SK-MEL-5 (cell line): Measurements from ENCODE around the gene ENTPD6. TPM values are rescaled to one million over a fixed set of nuclear protein-coding genes. Genes with fewer than 3 reads are reported as not detected.
"Not testable (repeated sequence)": the region's sequence is repeated elsewhere in the genome, so short reads cannot be mapped to it uniquely, and the experiment has no call there.

ENCODE experiments used
- DNase-seq: peaks from one replicate; pipeline ENCODE4 v3.0.0-alpha.2; 2016; ENCODE audit warnings: low read depth, low spot score
- in situ Hi-C: cut with HindIII; loops from 2 replicates; pipeline ENCODE4 v1.10.0; 2016; ENCODE audit warnings: low sequenced_read_pairs, high pct_unique_total_duplicates, low pct_unique_long_range_greater_than_20kb
- total RNA-seq: library from RNA; depleted of rRNA; stranded (reverse); fragments of >200 nt; shearing (Covaris generic); gene quantifications from 2 replicates; pipeline ENCODE4 v1.2.3, GENCODE V29; 2014

ENTPD6 gene
- total RNA-seq, 1 experiment from 2014 or later: 236 TPM

- in situ Hi-C loops: no loop called here
- DNase-seq: no peak
Measured at GRCh38 chr20:25229486-25230165, 34.1 kb downstream of the ENTPD6 start.

DNA sequence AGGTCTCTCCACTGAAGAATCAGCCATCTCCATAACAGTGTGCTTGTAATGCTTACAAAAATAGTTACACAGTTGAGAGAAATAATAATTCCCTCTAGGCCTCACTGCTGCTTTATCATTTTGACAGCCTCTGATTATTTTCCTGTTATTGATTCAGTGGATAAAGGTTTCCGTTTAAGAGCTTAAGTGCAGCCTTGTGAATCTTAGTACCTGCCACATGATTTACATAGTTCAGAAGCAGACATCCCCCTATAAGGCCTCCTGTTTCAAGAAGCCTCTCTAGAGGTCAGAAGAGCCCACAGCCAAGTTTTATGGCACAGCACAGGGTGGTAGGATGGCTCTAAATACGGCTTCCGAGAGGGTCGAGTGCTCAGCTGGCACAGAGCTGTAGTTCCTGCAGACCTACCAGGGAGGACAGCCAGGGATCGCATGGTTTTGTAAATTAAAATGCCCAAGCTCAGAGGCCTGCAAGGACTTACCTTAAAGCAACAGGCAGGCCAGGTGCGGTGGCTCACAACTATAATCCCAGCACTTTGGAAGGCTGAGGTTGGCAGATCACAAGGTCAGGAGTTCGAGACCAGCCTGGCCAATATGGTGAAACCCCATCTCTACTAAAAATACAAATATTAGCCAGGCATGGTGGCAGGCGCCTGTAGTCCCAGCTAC, 34.8 kb downstream of the ENTPD6 start:
- no peak for DNase-seq
- in situ Hi-C loops: no loop called here

- no peak for DNase-seq
- in situ Hi-C loops: no loop called here
Measured at GRCh38 chr20:25233016-25233772, 37.7 kb downstream of the ENTPD6 start.

GRCh38 chr20:25234009-25234849, 38.7 kb downstream of the ENTPD6 start:
- in situ Hi-C loops, DNase-seq: not testable (repeated sequence)

DNA sequence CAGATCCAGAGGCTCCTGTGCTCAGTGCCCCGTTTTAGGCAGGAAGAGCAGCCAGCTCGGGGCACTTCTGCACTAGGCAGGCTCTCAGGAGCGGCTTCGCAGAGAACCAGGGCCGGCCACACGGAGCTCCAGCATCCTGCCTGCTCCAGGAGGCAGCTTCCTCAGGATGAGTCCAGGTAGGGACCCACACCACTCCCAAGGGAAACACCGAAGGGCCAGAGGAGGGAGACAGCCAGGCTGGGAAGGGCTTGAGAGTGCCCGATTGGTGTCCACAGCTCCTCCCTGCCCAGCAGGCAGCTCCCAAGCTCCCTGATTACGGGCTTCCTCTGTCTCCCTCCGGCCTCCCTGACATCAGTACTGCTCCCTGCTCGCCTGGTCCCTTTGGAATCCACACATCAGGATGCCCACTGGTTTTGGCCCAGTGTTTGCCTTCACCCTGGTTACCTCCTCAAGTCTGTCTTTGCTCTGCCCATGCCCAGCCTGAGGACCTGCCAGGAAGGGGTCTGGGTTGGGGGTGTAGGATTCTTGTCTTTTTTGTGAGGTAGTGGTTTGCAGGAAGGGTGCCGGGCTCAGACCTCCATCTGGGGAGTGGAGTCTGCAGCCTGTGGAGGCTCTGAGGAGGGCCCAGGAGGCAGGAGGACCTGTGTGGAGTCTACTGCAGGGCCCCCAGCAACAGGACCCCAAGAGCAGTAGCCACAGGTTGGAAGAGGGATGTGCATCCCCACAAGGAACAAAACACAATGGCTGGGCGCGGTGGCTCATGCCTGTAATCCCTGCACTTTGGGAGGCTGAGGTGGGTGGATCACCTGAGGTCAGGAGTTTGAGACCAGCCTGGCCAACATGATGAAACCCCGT, 41.2 kb downstream of the ENTPD6 start:
- in situ Hi-C loops: no loop called here
- no peak for DNase-seq

DNA sequence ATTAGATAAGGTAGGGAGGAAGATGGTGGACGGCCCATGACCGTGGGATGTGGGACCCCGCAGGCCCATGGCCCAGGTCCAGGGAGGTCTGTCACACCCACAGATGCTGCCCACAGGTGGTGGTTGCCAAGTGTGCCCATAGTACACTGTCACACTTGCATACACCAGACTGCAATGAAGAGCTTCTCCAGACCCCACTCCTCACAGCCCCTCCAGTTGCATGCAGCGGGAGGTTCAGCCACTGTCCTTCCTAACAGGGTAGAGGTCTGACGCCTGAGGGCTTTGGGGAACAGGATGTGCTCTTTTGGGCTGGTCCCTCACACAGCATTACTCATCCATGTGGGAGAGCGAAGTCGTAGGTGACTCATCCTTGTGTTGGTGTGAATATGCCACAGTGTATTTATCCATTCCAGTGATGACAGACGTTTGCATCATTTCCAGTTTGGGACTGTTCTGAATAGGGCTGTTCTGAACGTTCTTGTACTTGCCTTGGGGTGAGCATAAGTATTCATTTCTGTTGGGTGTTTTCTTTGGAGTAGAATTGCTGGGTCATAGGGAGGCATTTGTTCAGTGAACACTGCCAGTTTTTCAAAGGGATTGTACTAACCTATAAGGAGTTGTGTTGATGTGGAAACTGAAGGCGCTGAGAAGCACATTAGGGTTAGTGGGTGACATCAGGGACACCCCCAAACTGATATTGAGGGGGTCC, 42.3 kb downstream of the ENTPD6 start:
- DNase-seq: peak; percentile 100
- in situ Hi-C loops: no loop called here

- peak; percentile 37 for DNase-seq
- in situ Hi-C loops: no loop called here
Measured at GRCh38 chr20:25238319-25239037, 43.0 kb downstream of the ENTPD6 start.

GRCh38 chr20:25239387-25240370, 44.2 kb downstream of the ENTPD6 start:
- no peak for DNase-seq
- in situ Hi-C loops: no loop called here

GRCh38 chr20:25240851-25241658, 45.5 kb downstream of the ENTPD6 start:
- DNase-seq: peak; percentile 49
- in situ Hi-C loops: not testable (repeated sequence)

DNA sequence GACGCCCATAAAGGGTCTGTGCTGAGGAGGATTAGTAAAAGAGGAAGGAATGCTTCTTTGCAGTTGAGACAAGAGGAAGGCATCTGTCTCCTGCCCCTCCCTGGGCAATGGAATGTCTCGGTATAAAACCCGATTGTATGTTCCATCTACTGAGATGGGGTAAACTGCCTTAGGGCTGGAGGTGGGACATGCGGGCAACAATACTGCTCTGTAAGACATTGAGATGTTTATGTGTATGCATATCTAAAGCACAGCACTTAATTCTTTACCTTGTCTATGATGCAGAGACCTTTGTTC, 46.1 kb downstream of the ENTPD6 start:
- in situ Hi-C loops: not testable (repeated sequence)
- peak; percentile 91 for DNase-seq

GRCh38 chr20:25242231-25242630, 46.7 kb downstream of the ENTPD6 start:
- in situ Hi-C loops: no loop called here
- no peak for DNase-seq

- DNase-seq: no peak
- in situ Hi-C loops: no loop called here
Measured at GRCh38 chr20:25243416-25243979, 48.0 kb downstream of the ENTPD6 start.

GRCh38 chr20:25244976-25245375, 49.5 kb downstream of the ENTPD6 start:
- no peak for DNase-seq
- in situ Hi-C loops: no loop called here

DNA sequence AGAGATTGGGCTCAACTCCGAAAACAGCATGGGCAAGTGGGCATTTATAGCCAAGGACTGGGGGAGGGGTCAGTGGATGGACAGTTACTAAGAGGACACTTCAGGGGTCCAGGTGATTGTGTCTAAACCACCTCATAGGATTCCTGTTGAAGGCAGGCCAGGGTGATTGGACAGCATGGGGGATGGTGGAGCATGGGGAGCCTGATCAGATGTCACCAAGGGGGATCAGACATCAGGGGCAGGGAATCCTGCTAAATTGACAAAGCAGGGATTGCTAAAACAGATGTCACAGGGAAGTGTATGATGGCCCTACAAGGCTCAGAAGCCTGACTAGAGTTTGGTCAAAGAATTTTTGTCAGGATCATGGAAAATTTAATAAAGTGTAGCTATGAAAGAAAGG, 49.9 kb downstream of the ENTPD6 start:
- in situ Hi-C loops: no loop called here

More for the DNA sequence above, 49.9 kb downstream of the ENTPD6 start:
- no peak for DNase-seq
